Prostate gland (tissue), 2 donors: ENCODE data around the gene FDXR.

Source experiments
- POLR2A ChIP-seq: fragments of 450-650 bp; IDR thresholded peaks from one replicate; pipeline ENCODE4 v1.6.1; 2016; ENCODE audit warnings: antibody characterized with exemption, mild to moderate bottlenecking
- TF ChIP-seq, protein P1 (sequence below), 4 experiments: fragments of 200-600 bp in 2 of 4; fragments of 450-650 bp in 2 of 4; sonication (generic) in 2 of 4; IDR thresholded peaks; 1 replicate in 3 of 4; 2 replicates in 1 of 4; pipeline ENCODE4 v1.5.1; 2016 to 2019; ENCODE audit warnings: antibody characterized with exemption in 4 of 4, mild to moderate bottlenecking in 2 of 4, moderate library complexity in 2 of 4

GRCh38 chr17:74853669-74854068 is 19.1 kb downstream of the FDXR start:
- TF ChIP-seq, protein P1, sequence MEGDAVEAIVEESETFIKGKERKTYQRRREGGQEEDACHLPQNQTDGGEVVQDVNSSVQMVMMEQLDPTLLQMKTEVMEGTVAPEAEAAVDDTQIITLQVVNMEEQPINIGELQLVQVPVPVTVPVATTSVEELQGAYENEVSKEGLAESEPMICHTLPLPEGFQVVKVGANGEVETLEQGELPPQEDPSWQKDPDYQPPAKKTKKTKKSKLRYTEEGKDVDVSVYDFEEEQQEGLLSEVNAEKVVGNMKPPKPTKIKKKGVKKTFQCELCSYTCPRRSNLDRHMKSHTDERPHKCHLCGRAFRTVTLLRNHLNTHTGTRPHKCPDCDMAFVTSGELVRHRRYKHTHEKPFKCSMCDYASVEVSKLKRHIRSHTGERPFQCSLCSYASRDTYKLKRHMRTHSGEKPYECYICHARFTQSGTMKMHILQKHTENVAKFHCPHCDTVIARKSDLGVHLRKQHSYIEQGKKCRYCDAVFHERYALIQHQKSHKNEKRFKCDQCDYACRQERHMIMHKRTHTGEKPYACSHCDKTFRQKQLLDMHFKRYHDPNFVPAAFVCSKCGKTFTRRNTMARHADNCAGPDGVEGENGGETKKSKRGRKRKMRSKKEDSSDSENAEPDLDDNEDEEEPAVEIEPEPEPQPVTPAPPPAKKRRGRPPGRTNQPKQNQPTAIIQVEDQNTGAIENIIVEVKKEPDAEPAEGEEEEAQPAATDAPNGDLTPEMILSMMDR (IDR thresholded peaks at IDR 0.05), result no peak
- no peak for TF ChIP-seq POLR2A
